GM19438 (cell line): Measurements from ENCODE around the gene BCORL1.
A peak's percentile ranks its signal among the peaks of the same experiment; 100 is the strongest.

Source experiments
- ATAC-seq: cut with Tn5 transposase; IDR thresholded peaks from one replicate; pipeline ENCODE4 v1.9.1; 2021; ENCODE audit warnings: low read depth; ENCODE audit not compliant: unreplicated experiment

Gene BCORL1

GRCh38 chrX:130090364-130090763 lies 107.9 kb downstream of the BCORL1 start:
- ATAC-seq: no peak

- peak; percentile 98 for ATAC-seq
These were observed 109.6 kb downstream of the BCORL1 start for GRCh38 chrX:130091980-130092522.

GRCh38 chrX:130093271-130093670 lies 110.8 kb downstream of the BCORL1 start:
- no peak for ATAC-seq

GRCh38 chrX:130094696-130095095 lies 112.3 kb downstream of the BCORL1 start:
- ATAC-seq: no peak

GRCh38 chrX:130095249-130096030 lies 113.0 kb downstream of the BCORL1 start:
- ATAC-seq: no peak

GRCh38 chrX:130097507-130098209 lies 115.2 kb downstream of the BCORL1 start:
- no peak for ATAC-seq

- ATAC-seq: no peak
These were observed 115.7 kb downstream of the BCORL1 start for GRCh38 chrX:130098210-130098552.

- no peak for ATAC-seq
These were observed 117.7 kb downstream of the BCORL1 start for GRCh38 chrX:130100180-130100579.

GRCh38 chrX:130103605-130104004 lies 121.2 kb downstream of the BCORL1 start:
- no peak for ATAC-seq

- no peak for ATAC-seq
These were observed 122.8 kb downstream of the BCORL1 start for GRCh38 chrX:130105244-130105643.

- no peak for ATAC-seq
These were observed 123.6 kb downstream of the BCORL1 start for GRCh38 chrX:130106071-130106470.
